HG03159 (cell line): ENCODE results near the gene ZNF121.
"Not testable (repeated sequence)": the region's sequence is repeated elsewhere in the genome, so short reads cannot be mapped to it uniquely, and the experiment has no call there.

Experiments used
- ATAC-seq: cut with Tn5 transposase; IDR thresholded peaks from one replicate; pipeline ENCODE4 v1.9.1; 2021; ENCODE audit warnings: mild to moderate bottlenecking, moderate library complexity; ENCODE audit not compliant: unreplicated experiment

ZNF121 gene

GRCh38 chr19:9539201-9539600, 45.1 kb downstream of the ZNF121 start:
- ATAC-seq: not testable (repeated sequence)

DNA sequence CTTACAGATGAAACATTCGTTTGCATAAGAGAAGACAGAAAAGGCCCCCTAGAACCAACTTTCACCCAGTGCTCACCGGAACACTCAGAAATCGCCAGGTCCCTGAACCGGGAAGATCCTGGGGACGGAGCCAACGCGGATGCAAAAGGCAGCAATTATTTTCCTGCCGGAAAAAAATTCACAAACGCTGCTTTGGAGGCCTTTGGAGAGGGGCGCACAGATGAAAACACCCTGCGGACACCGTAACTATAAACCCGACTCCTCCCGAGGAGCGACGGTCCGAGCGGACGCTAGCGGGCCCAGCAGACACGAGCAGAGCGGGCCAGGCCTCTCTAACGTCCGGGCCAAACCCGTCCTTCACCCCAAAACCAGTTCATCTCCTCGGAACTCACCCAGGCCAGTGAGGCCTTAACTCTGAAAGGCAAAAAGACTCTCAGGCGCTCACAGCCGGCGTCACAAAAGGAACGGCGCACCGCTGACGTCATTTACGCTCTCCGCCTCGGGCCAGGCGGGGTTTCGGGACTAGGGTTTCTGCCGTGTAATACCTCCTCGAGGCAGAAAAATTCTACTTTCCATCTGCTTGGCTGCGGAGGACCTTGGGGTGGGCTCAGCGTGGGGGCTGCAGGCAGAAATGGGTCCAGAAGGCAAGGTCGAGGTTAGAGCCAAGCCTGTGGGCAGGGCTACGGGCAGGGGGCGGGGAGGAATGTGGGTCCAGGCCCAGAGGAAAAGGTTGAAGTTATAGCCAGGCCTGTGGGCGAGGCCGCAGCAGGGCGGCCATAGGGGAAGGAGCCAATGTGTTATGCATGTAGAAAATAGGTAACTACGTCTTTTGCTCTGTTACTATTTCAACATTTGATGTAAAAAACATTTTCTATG, 45.9 kb downstream of the ZNF121 start, which contains the start of gene ZNF426:
ZNF426 (minus strand) TSS at position 463 of the 876 bp plus-strand sequence. CDS start 2,413 bp downstream, outside the sequence.
- ATAC-seq: peak; percentile 85

- no peak for ATAC-seq
Observed at GRCh38 chr19:9535934-9536333, 48.4 kb downstream of the ZNF121 start.

GRCh38 chr19:9531933-9532332, 52.4 kb downstream of the ZNF121 start:
- ATAC-seq: no peak

GRCh38 chr19:9528757-9529336, 55.5 kb downstream of the ZNF121 start:
- no peak for ATAC-seq

DNA sequence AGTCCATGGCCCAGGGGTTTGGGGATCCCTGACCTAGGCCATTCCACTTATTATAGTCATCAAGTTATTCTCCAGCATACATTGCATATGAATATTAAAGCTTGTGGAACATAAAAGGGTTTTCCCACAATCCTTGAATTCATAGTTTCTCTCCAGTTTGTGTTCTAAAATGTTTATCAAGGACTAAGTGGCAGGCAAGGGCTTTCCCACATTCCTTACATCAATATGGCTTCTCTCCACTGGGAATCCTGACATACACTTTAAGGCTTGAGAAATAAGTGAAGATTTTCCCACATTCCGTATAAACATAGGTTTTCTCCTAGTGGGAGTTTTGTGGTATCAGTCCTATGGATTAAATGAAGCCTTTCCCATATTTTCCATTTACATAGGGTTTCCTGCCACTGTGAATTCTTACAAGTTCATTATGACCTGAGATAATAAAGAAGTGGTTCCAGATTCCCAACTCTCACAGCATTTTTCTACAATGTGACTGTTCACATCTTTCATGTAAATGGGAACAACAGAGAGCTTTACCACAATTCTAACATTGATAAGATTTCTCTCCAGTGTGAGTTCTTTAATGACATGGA, 60.3 kb downstream of the ZNF121 start:
- ATAC-seq: no peak
